HCT116 (cell line): ENCODE data around the gene ANXA6. TPM values are rescaled to one million over a fixed set of nuclear protein-coding genes. Genes with fewer than 3 reads are reported as not detected.

Source experiments
- ATAC-seq: fragments of 200-7000 bp; cut with Tn5 transposase; 2 replicates; pipeline ENCODE4 v1.9.1; 2020; ENCODE audit warnings: mild to moderate bottlenecking, moderate library complexity
- BruUV-seq: library from RNA; stranded (reverse); fragments of 400-500 nt; replicated peaks from 2 replicates; lab custom pipeline; 2021; lab: Mats Ljungman, UMichigan
- CTCF ChIA-PET: fragments of 300-600 bp; sonication (Branson Sonifier 250); formaldehyde crosslinking; loops from one replicate; lab custom pipeline; 2021; ENCODE audit warnings: antibody characterized with exemption; lab: Charles Lee
- POLR2A ChIA-PET: fragments of 300-600, 350-600 bp; sonication (Branson Sonifier 250); formaldehyde crosslinking; loops from one replicate; lab custom pipeline; 2021; ENCODE audit warnings: antibody characterized with exemption; lab: Charles Lee
- RAD21 ChIA-PET, 2 experiments: fragments of 300-600 bp; sonication (Branson Sonifier 250); formaldehyde crosslinking; loops; one replicate each; lab custom pipeline; 2023; ENCODE audit warnings: low total read pairs in 2 of 2; ENCODE audit not compliant: uncharacterized antibody in 2 of 2, unreplicated experiment in 2 of 2, low non-redundant PET in 1 of 2; lab: Charles Lee
- DNase-seq: peaks from one replicate; pipeline ENCODE4 v3.0.0-alpha.2; 2010; ENCODE audit warnings: low read depth, low spot score
- H2AFZ ChIP-seq: fragments of 200-600 bp; shearing (Covaris generic), sonication (generic); 2 replicates; pipeline ENCODE4 v1.6.1; 2017; ENCODE audit warnings: low read depth, mixed run types, mixed read lengths, antibody characterized with exemption, low read length; ENCODE audit not compliant: poor library complexity, severe bottlenecking
- H3K27ac ChIP-seq: 2 replicates; pipeline ENCODE4 v1.5.1; 2012; ENCODE audit warnings: low read depth, low read length
- H3K27me3 ChIP-seq: fragments of 200-600 bp; sonication (generic); 2 replicates; pipeline ENCODE4 v1.6.1; 2016; ENCODE audit warnings: mixed run types, low read length, mixed read lengths; ENCODE audit not compliant: insufficient read depth
- H3K36me3 ChIP-seq, 2 experiments: fragments of 200-500 bp in 1 of 2; fragments of 200-600 bp in 1 of 2; sonication (Bioruptor generic) in 1 of 2; sonication (generic) in 1 of 2; 2 replicates each; pipeline versions ENCODE4 v1.5.1 to v1.6.1; 2014 to 2016; ENCODE audit warnings: low read length in 2 of 2, inconsistent platforms in 1 of 2, mixed read lengths in 1 of 2, mixed run types in 1 of 2; ENCODE audit not compliant: insufficient read depth in 2 of 2, control insufficient read depth in 1 of 2
- H3K4me1 ChIP-seq, 2 experiments: fragments of 200-600 bp in 1 of 2; sonication (generic) in 1 of 2; 2 replicates each; pipeline versions ENCODE4 v1.5.1 to v1.6.1; 2012 to 2017; ENCODE audit warnings: low read length in 2 of 2, inconsistent platforms in 1 of 2, mild to moderate bottlenecking in 1 of 2, mixed read lengths in 1 of 2, mixed run types in 1 of 2, moderate library complexity in 1 of 2; ENCODE audit not compliant: insufficient read depth in 2 of 2, control insufficient read depth in 1 of 2
- H3K4me2 ChIP-seq: fragments of 200-600 bp; sonication (generic); 2 replicates; pipeline ENCODE4 v1.6.1; 2017; ENCODE audit warnings: mixed run types, low read length, mixed read lengths
- H3K4me3 ChIP-seq, 2 experiments: fragments of 200-600 bp in 1 of 2; sonication (generic) in 1 of 2; replicated peaks in 1 of 2; 2 replicates each; pipeline ENCODE4 v1.5.1; 2011 to 2016; ENCODE audit warnings: low read length in 2 of 2, control low read depth in 1 of 2, low read depth in 1 of 2, mild to moderate bottlenecking in 1 of 2, mixed read lengths in 1 of 2, mixed run types in 1 of 2
- H3K79me2 ChIP-seq: fragments of 200-600 bp; sonication (generic); 2 replicates; pipeline ENCODE4 v1.6.1; 2017; ENCODE audit warnings: mild to moderate bottlenecking, mixed run types, low read length, moderate library complexity, mixed read lengths; ENCODE audit not compliant: insufficient read depth
- H3K9ac ChIP-seq: fragments of 200-600 bp; sonication (generic); 2 replicates; pipeline ENCODE4 v1.6.1; 2016; ENCODE audit warnings: low read length, mixed read lengths
- H3K9me2 ChIP-seq: fragments of 200-600 bp; sonication (generic), shearing (Covaris generic); 2 replicates; pipeline ENCODE4 v1.6.1; 2017; ENCODE audit warnings: mixed run types, mild to moderate bottlenecking, moderate library complexity; ENCODE audit not compliant: insufficient read depth
- H3K9me3 ChIP-seq, 2 experiments: fragments of 200-500 bp in 1 of 2; fragments of 200-600 bp in 1 of 2; sonication (Bioruptor generic) in 1 of 2; sonication (generic) in 1 of 2; 2 replicates each; pipeline ENCODE4 v1.6.1; 2014 to 2017; ENCODE audit warnings: low read length in 2 of 2, mixed read lengths in 2 of 2, inconsistent platforms in 1 of 2, low read depth in 1 of 2, mild to moderate bottlenecking in 1 of 2, mixed run types in 1 of 2, moderate library complexity in 1 of 2; ENCODE audit not compliant: control insufficient read depth in 1 of 2, insufficient read depth in 1 of 2
- H4K20me1 ChIP-seq: fragments of 200-600 bp; sonication (generic), shearing (Covaris generic); 2 replicates; pipeline ENCODE4 v1.6.1; 2017; ENCODE audit warnings: mixed run types, mild to moderate bottlenecking, moderate library complexity; ENCODE audit not compliant: insufficient read depth
- CBX3 ChIP-seq: IDR thresholded peaks from 2 replicates; pipeline ENCODE4 v1.6.1; 2012; ENCODE audit warnings: low read depth
- CEBPB ChIP-seq: IDR thresholded peaks from 2 replicates; pipeline ENCODE4 v1.6.1; 2012; ENCODE audit warnings: low read depth
- ELF1 ChIP-seq: IDR thresholded peaks from 2 replicates; pipeline ENCODE4 v1.6.1; 2012; ENCODE audit warnings: low read depth, borderline replicate concordance
- EZH2phosphoT487 ChIP-seq: fragments of 200-600 bp; IDR thresholded peaks from 2 replicates; pipeline ENCODE4 v1.6.1; 2018; ENCODE audit warnings: antibody characterized with exemption, borderline replicate concordance
- POLR2A ChIP-seq: IDR thresholded peaks from 2 replicates; pipeline ENCODE4 v1.7.0; 2011; ENCODE audit warnings: borderline replicate concordance; ENCODE audit not compliant: insufficient read depth, insufficient read length; ENCODE audit errors: extremely low read depth
- POLR2AphosphoS5 ChIP-seq: IDR thresholded peaks from 2 replicates; pipeline ENCODE4 v1.6.1; 2011; ENCODE audit warnings: mild to moderate bottlenecking, low read depth, low read length, moderate library complexity
- RAD21 ChIP-seq: IDR thresholded peaks from 2 replicates; pipeline ENCODE4 v1.6.1; 2012; ENCODE audit warnings: low read depth, mild to moderate bottlenecking
- SIN3A ChIP-seq: IDR thresholded peaks from 2 replicates; pipeline ENCODE4 v1.6.1; 2012; ENCODE audit warnings: low read depth
- SP1 ChIP-seq: IDR thresholded peaks from 2 replicates; pipeline ENCODE4 v1.6.1; 2012; ENCODE audit warnings: low read depth
- SRF ChIP-seq: IDR thresholded peaks from 2 replicates; pipeline ENCODE4 v1.6.1; 2012; ENCODE audit warnings: low read depth
- YY1 ChIP-seq: IDR thresholded peaks from 2 replicates; pipeline ENCODE4 v1.6.1; 2011; ENCODE audit warnings: low read length, low read depth, moderate library complexity, mild to moderate bottlenecking; ENCODE audit not compliant: insufficient replicate concordance; ENCODE audit errors: extremely low read depth
- ZFX ChIP-seq: fragments of 450-650 bp; IDR thresholded peaks from 2 replicates; pipeline ENCODE4 v1.6.1; 2017
- ZNF274 ChIP-seq: fragments of 200-500 bp; sonication (Bioruptor generic); IDR thresholded peaks from 2 replicates; pipeline ENCODE4 v1.6.1; 2014; ENCODE audit warnings: mild to moderate bottlenecking, low read depth, low read length, inconsistent platforms
- intact Hi-C: fragments of 100-400 bp; cut with micrococcal nuclease; formaldehyde crosslinking; loops from 2 replicates; pipeline ENCODE4 v1.10.0; 2022
- total RNA-seq: library from RNA; stranded (reverse); gene quantifications from one replicate; pipeline ENCODE4 v1.2.1, GENCODE V29; 2021; ENCODE audit not compliant: unreplicated experiment
- TF ChIP-seq, protein P1 (sequence below): IDR thresholded peaks from 2 replicates; pipeline ENCODE4 v1.6.1; 2011; ENCODE audit warnings: mild to moderate bottlenecking, low read length, moderate library complexity; ENCODE audit not compliant: insufficient replicate concordance; ENCODE audit errors: extremely low read depth
- TF ChIP-seq, protein P2 (sequence below): IDR thresholded peaks from 2 replicates; pipeline ENCODE4 v1.6.1; 2012; ENCODE audit warnings: low read depth

ANXA6 gene
- total RNA-seq, 1 experiment from 2014 or later, result 71.9 TPM

- TF ChIP-seq, protein P1, sequence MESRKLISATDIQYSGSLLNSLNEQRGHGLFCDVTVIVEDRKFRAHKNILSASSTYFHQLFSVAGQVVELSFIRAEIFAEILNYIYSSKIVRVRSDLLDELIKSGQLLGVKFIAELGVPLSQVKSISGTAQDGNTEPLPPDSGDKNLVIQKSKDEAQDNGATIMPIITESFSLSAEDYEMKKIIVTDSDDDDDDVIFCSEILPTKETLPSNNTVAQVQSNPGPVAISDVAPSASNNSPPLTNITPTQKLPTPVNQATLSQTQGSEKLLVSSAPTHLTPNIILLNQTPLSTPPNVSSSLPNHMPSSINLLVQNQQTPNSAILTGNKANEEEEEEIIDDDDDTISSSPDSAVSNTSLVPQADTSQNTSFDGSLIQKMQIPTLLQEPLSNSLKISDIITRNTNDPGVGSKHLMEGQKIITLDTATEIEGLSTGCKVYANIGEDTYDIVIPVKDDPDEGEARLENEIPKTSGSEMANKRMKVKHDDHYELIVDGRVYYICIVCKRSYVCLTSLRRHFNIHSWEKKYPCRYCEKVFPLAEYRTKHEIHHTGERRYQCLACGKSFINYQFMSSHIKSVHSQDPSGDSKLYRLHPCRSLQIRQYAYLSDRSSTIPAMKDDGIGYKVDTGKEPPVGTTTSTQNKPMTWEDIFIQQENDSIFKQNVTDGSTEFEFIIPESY, result no peak
- TF ChIP-seq YY1, result no peak
- TF ChIP-seq CBX3, result no peak
- TF ChIP-seq POLR2A, result no peak
- TF ChIP-seq SP1, result no peak
- no peak for TF ChIP-seq ZFX
- no peak for TF ChIP-seq SRF
- no peak for TF ChIP-seq CEBPB
- no peak for TF ChIP-seq ELF1
Measured at GRCh38 chr5:151162776-151163175, 5.2 kb upstream of the ANXA6 start (continued).

DNA sequence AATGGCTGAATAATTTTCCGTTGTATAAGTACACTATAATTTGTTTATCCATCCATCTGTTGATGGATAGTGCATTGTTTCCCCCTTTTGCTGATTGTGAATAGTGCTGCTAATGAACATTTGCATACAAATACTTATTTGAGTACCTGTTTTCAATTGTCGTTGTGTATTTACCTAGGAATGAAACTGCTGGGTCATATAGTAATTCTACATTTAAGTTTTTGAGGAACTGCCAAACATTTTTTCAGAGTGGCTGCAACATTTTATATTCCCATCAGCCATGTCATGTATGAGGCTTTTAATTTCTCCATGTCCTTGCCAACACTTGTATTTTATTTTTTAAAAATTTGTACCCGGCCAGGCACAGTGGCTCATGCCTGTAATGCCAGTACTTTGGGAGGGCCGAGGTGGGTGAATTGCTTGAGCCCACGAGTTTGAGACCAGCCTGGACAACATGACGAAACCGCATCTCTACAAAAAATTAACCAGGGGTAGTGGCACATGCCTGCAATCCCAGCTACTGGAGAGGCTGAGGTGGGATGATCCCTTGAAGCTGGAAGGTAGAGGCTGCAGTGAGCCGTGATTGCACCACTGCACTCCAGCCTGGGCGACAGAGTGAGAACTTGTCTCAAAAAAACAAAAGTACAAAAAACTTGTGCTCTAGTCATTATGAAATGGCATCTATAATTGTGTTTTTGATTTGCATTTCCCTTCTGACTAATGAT is 2.2 kb upstream of the ANXA6 start:
- Histone ChIP-seq H3K36me3 (no peaks in the 10 kb centered on the region), H4K20me1 (no peaks in the 10 kb centered on the region), H3K9me3 (no peaks in the 10 kb centered on the region), H3K9ac (no peak overlapping the region), H3K79me2 (peaks cover 6% of the 10 kb centered on the region; the same call in 1 of the 2 replicates), H3K4me1 (peaks cover 19 to 41% of the 10 kb centered on the region in 2 experiments), H3K27ac (no peak overlapping the region), H3K9me2 (no peaks in the 10 kb centered on the region), H3K4me2 (no peak overlapping the region), H3K27me3 (no peaks in the 10 kb centered on the region), H2AFZ (no peak overlapping the region), H3K4me3 (no peak overlapping the region)
- DNase-seq (no peak), ATAC-seq (no peak)
- intact Hi-C loops, result no loop called here
- no TSS peak for BruUV-seq
- POLR2A ChIA-PET, result no interaction called here
- TF ChIP-seq RAD21, result no peak
- TF ChIP-seq ZNF274, result no peak
- TF ChIP-seq SRF, result no peak
- TF ChIP-seq POLR2AphosphoS5, result no peak
- TF ChIP-seq, protein P2, sequence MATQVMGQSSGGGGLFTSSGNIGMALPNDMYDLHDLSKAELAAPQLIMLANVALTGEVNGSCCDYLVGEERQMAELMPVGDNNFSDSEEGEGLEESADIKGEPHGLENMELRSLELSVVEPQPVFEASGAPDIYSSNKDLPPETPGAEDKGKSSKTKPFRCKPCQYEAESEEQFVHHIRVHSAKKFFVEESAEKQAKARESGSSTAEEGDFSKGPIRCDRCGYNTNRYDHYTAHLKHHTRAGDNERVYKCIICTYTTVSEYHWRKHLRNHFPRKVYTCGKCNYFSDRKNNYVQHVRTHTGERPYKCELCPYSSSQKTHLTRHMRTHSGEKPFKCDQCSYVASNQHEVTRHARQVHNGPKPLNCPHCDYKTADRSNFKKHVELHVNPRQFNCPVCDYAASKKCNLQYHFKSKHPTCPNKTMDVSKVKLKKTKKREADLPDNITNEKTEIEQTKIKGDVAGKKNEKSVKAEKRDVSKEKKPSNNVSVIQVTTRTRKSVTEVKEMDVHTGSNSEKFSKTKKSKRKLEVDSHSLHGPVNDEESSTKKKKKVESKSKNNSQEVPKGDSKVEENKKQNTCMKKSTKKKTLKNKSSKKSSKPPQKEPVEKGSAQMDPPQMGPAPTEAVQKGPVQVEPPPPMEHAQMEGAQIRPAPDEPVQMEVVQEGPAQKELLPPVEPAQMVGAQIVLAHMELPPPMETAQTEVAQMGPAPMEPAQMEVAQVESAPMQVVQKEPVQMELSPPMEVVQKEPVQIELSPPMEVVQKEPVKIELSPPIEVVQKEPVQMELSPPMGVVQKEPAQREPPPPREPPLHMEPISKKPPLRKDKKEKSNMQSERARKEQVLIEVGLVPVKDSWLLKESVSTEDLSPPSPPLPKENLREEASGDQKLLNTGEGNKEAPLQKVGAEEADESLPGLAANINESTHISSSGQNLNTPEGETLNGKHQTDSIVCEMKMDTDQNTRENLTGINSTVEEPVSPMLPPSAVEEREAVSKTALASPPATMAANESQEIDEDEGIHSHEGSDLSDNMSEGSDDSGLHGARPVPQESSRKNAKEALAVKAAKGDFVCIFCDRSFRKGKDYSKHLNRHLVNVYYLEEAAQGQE, result no peak
- TF ChIP-seq EZH2phosphoT487, result no peak
- no peak for TF ChIP-seq SIN3A
- CTCF ChIA-PET, result no interaction called here
- RAD21 ChIA-PET, result no interaction called here
